Sigmoid colon (tissue), 3 donors: Measurements from ENCODE around the gene PHF13.

Source experiments
- POLR2A ChIP-seq, 2 donors: fragments of 450-650 bp; IDR thresholded peaks; one replicate each; pipeline ENCODE4 v1.6.1; 2016; ENCODE audit warnings: antibody characterized with exemption in 2 of 2, mild to moderate bottlenecking in 2 of 2, moderate library complexity in 2 of 2
- TF ChIP-seq, protein P1 (sequence below), 4 experiments: fragments of 450-650 bp in 3 of 4; fragments of 200-600 bp in 1 of 4; IDR thresholded peaks; one replicate each; pipeline ENCODE4 v1.5.1; 2016 to 2019; ENCODE audit warnings: antibody characterized with exemption in 4 of 4, mild to moderate bottlenecking in 3 of 4, moderate library complexity in 2 of 4

- TF ChIP-seq, protein P1, sequence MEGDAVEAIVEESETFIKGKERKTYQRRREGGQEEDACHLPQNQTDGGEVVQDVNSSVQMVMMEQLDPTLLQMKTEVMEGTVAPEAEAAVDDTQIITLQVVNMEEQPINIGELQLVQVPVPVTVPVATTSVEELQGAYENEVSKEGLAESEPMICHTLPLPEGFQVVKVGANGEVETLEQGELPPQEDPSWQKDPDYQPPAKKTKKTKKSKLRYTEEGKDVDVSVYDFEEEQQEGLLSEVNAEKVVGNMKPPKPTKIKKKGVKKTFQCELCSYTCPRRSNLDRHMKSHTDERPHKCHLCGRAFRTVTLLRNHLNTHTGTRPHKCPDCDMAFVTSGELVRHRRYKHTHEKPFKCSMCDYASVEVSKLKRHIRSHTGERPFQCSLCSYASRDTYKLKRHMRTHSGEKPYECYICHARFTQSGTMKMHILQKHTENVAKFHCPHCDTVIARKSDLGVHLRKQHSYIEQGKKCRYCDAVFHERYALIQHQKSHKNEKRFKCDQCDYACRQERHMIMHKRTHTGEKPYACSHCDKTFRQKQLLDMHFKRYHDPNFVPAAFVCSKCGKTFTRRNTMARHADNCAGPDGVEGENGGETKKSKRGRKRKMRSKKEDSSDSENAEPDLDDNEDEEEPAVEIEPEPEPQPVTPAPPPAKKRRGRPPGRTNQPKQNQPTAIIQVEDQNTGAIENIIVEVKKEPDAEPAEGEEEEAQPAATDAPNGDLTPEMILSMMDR (IDR thresholded peaks at IDR 0.05), result no peak
- no peak for TF ChIP-seq POLR2A (IDR thresholded peaks at IDR 0.05)
These were observed 55.0 kb downstream of the PHF13 start for GRCh38 chr1:6668503-6668902.
